GM12873 (cell line): ENCODE data around the gene FGF12.

Experiments used
- CTCF ChIP-seq: IDR thresholded peaks from 2 replicates; pipeline ENCODE4 v1.5.1; 2012; ENCODE audit warnings: low read depth, mild to moderate bottlenecking, moderate library complexity, low read length, control low read depth; ENCODE audit not compliant: insufficient read depth; ENCODE audit errors: missing control alignments

Gene FGF12

GRCh38 chr3:192237992-192238608 lies 489.2 kb downstream of the FGF12 start:
- peak; percentile 51 for TF ChIP-seq CTCF

- TF ChIP-seq CTCF, result no peak
Measured at GRCh38 chr3:192229866-192230265, 497.5 kb downstream of the FGF12 start.

GRCh38 chr3:192224634-192225155 lies 502.6 kb downstream of the FGF12 start:
- TF ChIP-seq CTCF, result no peak

GRCh38 chr3:192223815-192224214 lies 503.5 kb downstream of the FGF12 start:
- TF ChIP-seq CTCF, result no peak

- no peak for TF ChIP-seq CTCF
Measured at GRCh38 chr3:192220915-192221314, 506.4 kb downstream of the FGF12 start.

GRCh38 chr3:192219926-192220325 lies 507.4 kb downstream of the FGF12 start:
- TF ChIP-seq CTCF, result no peak

- no peak for TF ChIP-seq CTCF
Measured at GRCh38 chr3:192216067-192216466, 511.3 kb downstream of the FGF12 start.
